GM12872 (cell line): ENCODE results near the gene TRPC4AP.

Experiments
- CTCF ChIP-seq: IDR thresholded peaks from 3 replicates; pipeline ENCODE4 v1.5.1; 2011; ENCODE audit warnings: low read depth, mild to moderate bottlenecking, low read length, moderate library complexity; ENCODE audit not compliant: insufficient read depth

Gene TRPC4AP

DNA sequence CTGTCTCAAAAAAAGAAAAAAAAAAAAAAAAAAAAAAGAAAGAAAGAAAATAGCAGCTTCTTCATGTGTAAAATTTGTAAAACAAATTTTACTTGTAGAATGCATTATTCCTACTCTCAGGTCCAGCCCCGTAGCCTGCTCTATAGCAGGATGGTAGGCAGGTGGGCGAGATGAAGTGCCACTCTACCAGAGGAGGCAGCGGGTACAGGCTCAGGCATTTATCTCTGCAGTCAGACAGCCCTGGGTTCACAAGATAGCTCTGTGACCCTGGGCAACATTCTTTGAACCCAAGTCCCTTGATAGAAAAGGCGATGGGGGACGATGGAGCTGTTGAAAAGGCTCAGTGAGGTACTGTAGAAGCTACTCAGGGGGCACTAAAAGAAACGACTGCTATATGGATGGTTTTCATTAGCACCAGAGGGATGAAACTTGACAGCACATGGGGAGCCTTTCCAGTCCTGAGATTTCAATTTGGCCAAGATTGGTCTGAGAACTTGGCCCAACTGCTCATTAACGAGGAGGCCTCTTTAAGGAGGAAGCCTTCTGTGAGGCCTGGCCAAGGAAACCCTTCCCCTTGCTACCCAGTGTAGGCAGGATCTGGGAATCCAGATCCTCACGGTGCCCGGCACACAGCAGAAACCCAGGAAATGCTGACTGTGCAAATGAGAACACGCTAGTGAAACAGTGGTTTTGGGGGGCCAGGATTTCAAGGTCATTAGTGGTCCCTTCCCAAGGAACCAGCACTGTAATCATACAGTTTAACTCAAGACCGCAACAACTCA is 73.8 kb downstream of the TRPC4AP start:
- no peak for TF ChIP-seq CTCF

DNA sequence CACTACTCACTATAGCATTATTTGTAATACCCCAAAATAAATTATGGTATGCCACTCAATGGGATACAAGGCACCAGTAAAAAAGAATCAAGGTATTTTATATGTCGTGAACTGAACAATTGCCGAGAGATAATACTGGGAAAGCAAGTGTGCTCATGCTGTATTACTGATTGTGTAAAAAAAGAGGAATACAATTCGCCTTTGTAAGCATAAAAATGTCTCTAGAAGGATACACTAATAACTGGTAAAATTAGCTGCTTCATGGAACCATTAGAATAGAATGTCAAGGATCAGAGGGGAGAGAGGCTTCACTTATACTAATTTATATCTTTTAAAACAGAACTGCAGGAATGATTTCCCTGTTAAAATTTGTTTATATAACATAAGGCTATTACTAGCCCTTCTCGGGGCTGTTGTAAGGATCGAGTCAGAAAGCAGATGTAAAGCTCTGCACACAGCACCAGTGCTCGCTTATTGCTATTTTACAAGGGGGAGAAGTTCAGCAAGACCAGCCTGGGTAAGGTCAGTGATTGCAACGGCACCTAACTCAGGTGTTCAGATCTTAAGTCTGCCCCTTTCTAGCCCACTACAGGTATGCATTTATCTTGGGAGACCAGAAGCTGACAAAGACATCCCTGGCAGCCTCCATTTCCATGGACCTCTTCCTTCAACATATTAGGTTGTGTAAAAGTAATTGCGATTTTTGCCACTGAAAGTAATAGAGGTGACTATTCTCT is 75.3 kb downstream of the TRPC4AP start:
- no peak for TF ChIP-seq CTCF

GRCh38 chr20:35015863-35016193 is 76.8 kb downstream of the TRPC4AP start:
- TF ChIP-seq CTCF: no peak

- no peak for TF ChIP-seq CTCF
Measured at GRCh38 chr20:35014537-35014936, 78.1 kb downstream of the TRPC4AP start.

DNA sequence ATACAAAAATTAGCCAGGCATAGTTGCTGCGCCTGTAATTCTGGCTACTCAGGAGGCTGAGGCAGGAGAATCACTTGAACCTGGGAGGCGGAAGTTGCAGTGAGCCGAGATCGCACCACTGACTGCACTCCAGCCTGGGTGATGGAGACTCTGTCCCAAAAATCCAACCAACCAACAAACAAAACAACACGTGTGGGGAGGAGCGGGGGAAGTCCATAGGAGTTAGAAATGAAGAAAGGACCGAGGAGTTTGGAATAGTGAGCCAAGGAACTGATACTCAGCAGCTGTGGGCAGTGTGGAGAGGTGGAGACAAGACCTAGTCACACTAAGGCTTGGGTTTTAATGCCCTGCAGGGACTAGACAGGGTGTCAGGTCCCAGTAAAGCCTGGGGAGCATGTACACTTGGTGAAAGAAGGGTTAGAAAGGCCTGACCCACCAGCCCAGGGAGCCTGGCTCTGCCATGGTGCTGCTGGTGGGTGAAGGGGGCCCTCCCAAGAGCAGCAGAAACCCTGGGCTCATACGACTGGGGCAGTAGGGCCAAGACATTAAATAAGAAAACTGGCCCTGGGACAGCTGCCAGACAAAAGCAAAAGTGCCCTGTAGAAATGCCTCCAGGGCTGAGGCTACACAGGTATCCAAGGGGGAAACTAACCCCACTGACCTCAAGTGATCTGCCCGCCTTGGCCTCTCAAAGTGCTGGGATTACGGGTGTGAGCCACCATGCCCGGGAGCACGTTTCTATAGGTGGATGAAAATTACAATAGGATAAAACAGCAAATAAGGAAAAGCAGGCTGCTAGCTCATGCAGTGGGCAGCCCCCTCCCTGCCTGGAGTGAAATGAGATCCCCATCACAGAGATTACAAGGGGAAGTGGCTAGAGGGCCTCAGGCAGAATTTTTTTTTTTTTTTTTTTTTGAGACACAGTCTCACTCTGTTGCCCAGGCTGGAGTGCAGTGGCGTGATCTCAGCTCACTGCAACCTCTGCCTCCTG is 78.9 kb downstream of the TRPC4AP start:
- TF ChIP-seq CTCF: no peak

DNA sequence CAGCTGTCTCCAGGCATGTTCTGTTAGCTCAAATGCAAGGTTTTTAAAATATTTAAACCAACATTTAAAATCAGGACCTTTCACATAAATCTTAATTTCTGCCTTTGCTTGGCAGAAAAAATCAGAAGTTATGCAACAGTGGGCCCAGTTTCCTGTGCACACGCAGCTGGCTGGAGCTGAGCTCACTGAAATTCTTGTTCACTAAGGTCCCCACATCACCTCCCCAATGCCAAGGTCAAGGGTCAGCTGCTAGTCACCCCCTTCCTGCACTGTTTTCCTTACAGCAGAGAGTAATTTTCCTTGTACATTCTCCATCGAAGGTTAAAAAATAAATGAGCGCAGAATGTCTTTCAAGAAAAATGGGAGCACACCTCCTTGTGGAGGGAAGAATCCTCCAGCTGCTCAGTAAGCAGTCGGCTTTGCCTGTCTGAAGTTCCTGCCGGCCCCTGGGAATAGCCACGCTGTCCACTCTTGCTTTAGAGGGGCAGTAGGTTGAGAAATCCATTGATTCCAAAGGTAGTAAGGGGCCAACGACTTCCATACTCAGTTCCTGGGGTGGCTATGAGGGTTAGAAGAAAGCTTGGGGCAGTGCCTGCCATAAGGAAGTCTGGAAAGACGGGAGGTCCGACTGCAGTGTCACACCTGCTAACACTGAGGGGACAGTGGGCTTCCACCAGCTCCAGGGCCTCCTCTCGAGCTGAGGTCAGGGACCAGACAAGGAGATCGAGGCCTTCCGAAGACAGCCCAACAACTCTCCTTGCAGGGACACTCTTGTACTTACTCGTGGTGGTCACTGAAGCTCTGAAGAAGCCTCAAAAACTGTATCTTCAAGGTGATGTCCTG is 80.2 kb downstream of the TRPC4AP start:
- TF ChIP-seq CTCF: no peak
